ENCODE data around the gene AGBL1. TPM values are rescaled to one million over a fixed set of nuclear protein-coding genes. Genes with fewer than 3 reads are reported as not detected.

Gene AGBL1
- total and polyA plus RNA-seq, 2 donors (not counting 1 experiment from before 2014, with no cell fraction given), result not detected

GRCh38 chr15:86610038-86610437, 530.4 kb downstream of the AGBL1 start:
- H3K4me1 Mint-ChIP-seq, result no peaks in the 10 kb centered on the region
- Histone ChIP-seq H4K20me1 (ENCODE audit: control insufficient read depth, insufficient read depth, low read length, poor library complexity, severe bottlenecking) (no peaks in the 10 kb centered on the region), H3K27ac (ENCODE audit: low read length in 2 of 2) (no peak overlapping the region), H3K4me2 (replicated peaks; ENCODE audit: low read depth, low read length, poor library complexity, severe bottlenecking) (no peak overlapping the region), H3K9ac (ENCODE audit: low read length) (no peak overlapping the region), H3K79me2 (ENCODE audit: control insufficient read depth, insufficient read depth, low read length) (no peaks in the 10 kb centered on the region), H3K27me3 (replicated peaks in 1 of 4; ENCODE audit: control extremely low read depth in 1 of 4, control insufficient read depth in 3 of 4, insufficient read depth in 4 of 4, low read length in 3 of 4) (no peaks in the 10 kb centered on the region), H3K4me1 (ENCODE audit: control insufficient read depth in 2 of 2, insufficient read depth in 2 of 2, low read length in 2 of 2) (no peaks in the 10 kb centered on the region), H2AFZ (ENCODE audit: insufficient read depth, low read depth, low read length, poor library complexity, severe bottlenecking) (no peak overlapping the region), H3K36me3 (replicated peaks in 1 of 2; ENCODE audit: control extremely low read depth in 1 of 2, control insufficient read depth in 1 of 2, extremely low read depth in 1 of 2, insufficient read depth in 2 of 2, low read length in 1 of 2) (no peaks in the 10 kb centered on the region), H3K4me3 (ENCODE audit: control extremely low read depth in 1 of 5, extremely low read depth in 1 of 5, insufficient read depth in 1 of 5, low read depth in 2 of 5, low read length in 4 of 5) (no peak overlapping the region), H3K9me3 (ENCODE audit: control extremely low read depth in 1 of 3, control insufficient read depth in 2 of 3, insufficient read depth in 1 of 3, low read length in 2 of 3) (no peaks in the 10 kb centered on the region)
- no peak overlapping the region for H3K27ac Mint-ChIP-seq
- ATAC-seq (ENCODE audit: low read depth), result no peak
- no peak overlapping the region for H3K4me3 Mint-ChIP-seq
- H3K9me3 Mint-ChIP-seq (ENCODE audit: insufficient read depth), result no peaks in the 10 kb centered on the region
- POLR2A ChIA-PET, result no interaction called here
- no peaks in the 10 kb centered on the region for H3K27me3 Mint-ChIP-seq
- CTCF ChIA-PET, result interaction anchor here (0.9 kb wide), 1 partner anchor 9 kb away, joined by 5 read pairs; no protein-coding TSS in a partner anchor
- DNase-seq, result no peak
- no CpG with 5 or more reads among the region's 2 CpGs for WGBS (ENCODE audit: insufficient coverage)
- TF ChIP-seq EZH2 (IDR thresholded peaks at IDR 0.05; ENCODE audit: borderline replicate concordance, insufficient read depth, low read depth, low read length, poor library complexity, severe bottlenecking), result no peak
- TF ChIP-seq, protein P1, sequence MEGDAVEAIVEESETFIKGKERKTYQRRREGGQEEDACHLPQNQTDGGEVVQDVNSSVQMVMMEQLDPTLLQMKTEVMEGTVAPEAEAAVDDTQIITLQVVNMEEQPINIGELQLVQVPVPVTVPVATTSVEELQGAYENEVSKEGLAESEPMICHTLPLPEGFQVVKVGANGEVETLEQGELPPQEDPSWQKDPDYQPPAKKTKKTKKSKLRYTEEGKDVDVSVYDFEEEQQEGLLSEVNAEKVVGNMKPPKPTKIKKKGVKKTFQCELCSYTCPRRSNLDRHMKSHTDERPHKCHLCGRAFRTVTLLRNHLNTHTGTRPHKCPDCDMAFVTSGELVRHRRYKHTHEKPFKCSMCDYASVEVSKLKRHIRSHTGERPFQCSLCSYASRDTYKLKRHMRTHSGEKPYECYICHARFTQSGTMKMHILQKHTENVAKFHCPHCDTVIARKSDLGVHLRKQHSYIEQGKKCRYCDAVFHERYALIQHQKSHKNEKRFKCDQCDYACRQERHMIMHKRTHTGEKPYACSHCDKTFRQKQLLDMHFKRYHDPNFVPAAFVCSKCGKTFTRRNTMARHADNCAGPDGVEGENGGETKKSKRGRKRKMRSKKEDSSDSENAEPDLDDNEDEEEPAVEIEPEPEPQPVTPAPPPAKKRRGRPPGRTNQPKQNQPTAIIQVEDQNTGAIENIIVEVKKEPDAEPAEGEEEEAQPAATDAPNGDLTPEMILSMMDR (IDR thresholded peaks at IDR 0.05), result no peak
- intact Hi-C loops (cut with micrococcal nuclease), result no loop called here

- H3K4me3 ChIP-seq (ENCODE audit: control extremely low read depth in 1 of 5, extremely low read depth in 1 of 5, insufficient read depth in 1 of 5, low read depth in 2 of 5, low read length in 4 of 5), result no peak overlapping the region
- H3K36me3 ChIP-seq (replicated peaks in 1 of 2; ENCODE audit: control extremely low read depth in 1 of 2, control insufficient read depth in 1 of 2, extremely low read depth in 1 of 2, insufficient read depth in 2 of 2, low read length in 1 of 2), result no peaks in the 10 kb centered on the region
- H4K20me1 ChIP-seq (ENCODE audit: control insufficient read depth, insufficient read depth, low read length, poor library complexity, severe bottlenecking), result no peaks in the 10 kb centered on the region
- H3K79me2 ChIP-seq (ENCODE audit: control insufficient read depth, insufficient read depth, low read length), result no peaks in the 10 kb centered on the region
- ChIA-PET POLR2A (no interaction called here), CTCF (no interaction called here)
- no peak overlapping the region for H3K4me3 Mint-ChIP-seq
- DNase-seq (no peak), ATAC-seq (ENCODE audit: low read depth) (no peak)
- no peak overlapping the region for H3K27ac Mint-ChIP-seq
- no peak overlapping the region for H2AFZ ChIP-seq (ENCODE audit: insufficient read depth, low read depth, low read length, poor library complexity, severe bottlenecking)
- H3K9me3 Mint-ChIP-seq (ENCODE audit: insufficient read depth), result no peaks in the 10 kb centered on the region
- no peaks in the 10 kb centered on the region for H3K9me3 ChIP-seq (ENCODE audit: control extremely low read depth in 1 of 3, control insufficient read depth in 2 of 3, insufficient read depth in 1 of 3, low read length in 2 of 3)
- intact Hi-C loops (cut with micrococcal nuclease), result no loop called here
- H3K4me2 ChIP-seq (replicated peaks; ENCODE audit: low read depth, low read length, poor library complexity, severe bottlenecking), result no peak overlapping the region
- TF ChIP-seq, protein P1 (IDR thresholded peaks at IDR 0.05), result no peak
- TF ChIP-seq EZH2 (IDR thresholded peaks at IDR 0.05; ENCODE audit: borderline replicate concordance, insufficient read depth, low read depth, low read length, poor library complexity, severe bottlenecking), result no peak
- H3K4me1 Mint-ChIP-seq, result no peaks in the 10 kb centered on the region
- no peak overlapping the region for H3K9ac ChIP-seq (ENCODE audit: low read length)
- H3K27me3 ChIP-seq (replicated peaks in 1 of 4; ENCODE audit: control extremely low read depth in 1 of 4, control insufficient read depth in 3 of 4, insufficient read depth in 4 of 4, low read length in 3 of 4), result no peaks in the 10 kb centered on the region
- 100% methylated on average over 1 of the region's 2 CpGs for WGBS (ENCODE audit: insufficient coverage)
- H3K27me3 Mint-ChIP-seq, result no peaks in the 10 kb centered on the region
- no peaks in the 10 kb centered on the region for H3K4me1 ChIP-seq (ENCODE audit: control insufficient read depth in 2 of 2, insufficient read depth in 2 of 2, low read length in 2 of 2)
- H3K27ac ChIP-seq (ENCODE audit: low read length in 2 of 2), result no peak overlapping the region
Observed at GRCh38 chr15:86611417-86612040, 531.9 kb downstream of the AGBL1 start.

All from B cell (primary cell).